Measurements from ENCODE around the gene ZNF157.
A peak's percentile ranks its signal among the peaks of the same experiment; 100 is the strongest.
"Not testable (repeated sequence)": the region's sequence is repeated elsewhere in the genome, so short reads cannot be mapped to it uniquely, and the experiment has no call there.

ZNF157 gene

GRCh38 chrX:47370278-47370677 lies at the start of gene ZNF157:
ZNF157 (plus strand) TSS chrX:47370578; CDS start chrX:47370669, 91 bp downstream.
- Histone ChIP-seq H3K4me1 (ENCODE audit: insufficient read depth, low read length) (no peaks in the 10 kb centered on the region), H3K27me3 (ENCODE audit: insufficient read depth, low read length) (no peaks in the 10 kb centered on the region), H3K9me3 (ENCODE audit: low read length) (no peaks in the 10 kb centered on the region), H3K4me3 (ENCODE audit: low read length) (no peak within 1 kb of the TSS), H2AFZ (ENCODE audit: low read depth, low read length) (no peak within 1 kb of the TSS), H3K36me3 (ENCODE audit: insufficient read depth, low read length) (no peaks in the 10 kb centered on the region)

DNA sequence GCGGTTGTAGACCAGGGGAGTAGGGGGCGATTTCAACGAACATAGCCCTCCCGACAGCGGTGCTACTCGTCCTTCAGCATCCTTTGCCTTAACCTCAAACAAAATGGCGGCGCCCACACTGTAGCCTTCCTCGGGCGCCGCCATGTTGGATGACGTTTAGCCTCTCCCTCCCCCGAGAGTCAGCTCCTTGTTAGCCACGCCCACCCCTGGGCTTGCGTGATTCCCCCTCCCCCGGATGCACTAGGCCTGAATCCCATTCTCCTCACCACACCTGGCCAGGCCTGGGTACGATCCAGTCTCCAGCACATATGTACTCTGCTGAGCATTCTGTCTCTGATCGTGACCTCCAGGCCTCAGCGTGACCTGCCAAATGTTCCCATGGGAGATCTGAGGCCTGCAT lies 49.0 kb upstream of the ZNF157 start:
- Histone ChIP-seq H3K9me3 (ENCODE audit: low read length) (no peaks in the 10 kb centered on the region), H3K36me3 (ENCODE audit: insufficient read depth, low read length) (no peaks in the 10 kb centered on the region), H3K27me3 (ENCODE audit: insufficient read depth, low read length) (no peaks in the 10 kb centered on the region), H2AFZ (ENCODE audit: low read depth, low read length) (no peak overlapping the region), H3K4me3 (ENCODE audit: low read length) (peak overlapping the region; percentile 40), H3K4me1 (ENCODE audit: insufficient read depth, low read length) (peaks cover 11% of the 10 kb centered on the region)

DNA sequence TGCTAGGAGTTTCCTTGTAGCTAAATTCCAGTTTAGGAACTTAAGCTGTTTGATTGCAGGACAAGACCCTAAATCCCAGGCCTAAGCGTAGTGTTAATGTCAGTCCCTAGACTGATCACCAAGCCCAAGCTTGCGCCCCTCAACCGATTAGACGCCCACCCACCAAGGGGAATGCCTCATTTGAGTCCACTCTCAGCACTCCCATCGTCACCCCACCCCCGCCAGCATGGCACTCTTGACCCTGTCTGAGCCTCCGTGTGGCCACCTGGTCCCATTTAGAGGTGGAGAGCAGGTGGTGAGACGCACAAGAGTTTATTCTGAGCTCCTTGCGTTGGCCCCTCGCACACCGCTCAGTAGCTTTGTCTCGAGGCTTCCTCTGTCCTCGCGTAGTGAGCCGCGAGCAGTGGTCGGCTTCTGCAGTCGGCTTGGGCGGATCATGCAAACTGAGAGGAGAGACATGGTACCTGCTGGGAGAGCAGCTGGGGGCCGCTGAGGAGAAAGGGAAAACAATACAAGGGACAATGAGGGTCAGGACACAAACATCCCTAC lies 48.5 kb upstream of the ZNF157 start:
- H3K9me3 ChIP-seq (ENCODE audit: low read length), result no peaks in the 10 kb centered on the region
- H3K4me1 ChIP-seq (ENCODE audit: insufficient read depth, low read length), result peaks cover 6% of the 10 kb centered on the region
- H3K36me3 ChIP-seq (ENCODE audit: insufficient read depth, low read length), result no peaks in the 10 kb centered on the region
- no peak overlapping the region for H2AFZ ChIP-seq (ENCODE audit: low read depth, low read length)
- peak overlapping the region; percentile 40 for H3K4me3 ChIP-seq (ENCODE audit: low read length)
- no peaks in the 10 kb centered on the region for H3K27me3 ChIP-seq (ENCODE audit: insufficient read depth, low read length)

- Histone ChIP-seq H3K4me1 (ENCODE audit: insufficient read depth, low read length) (peaks cover 7% of the 10 kb centered on the region), H3K4me3 (ENCODE audit: low read length) (no peak overlapping the region), H3K9me3 (ENCODE audit: low read length) (no peaks in the 10 kb centered on the region), H3K27me3 (ENCODE audit: insufficient read depth, low read length) (no peaks in the 10 kb centered on the region), H2AFZ (ENCODE audit: low read depth, low read length) (no peak overlapping the region), H3K36me3 (ENCODE audit: insufficient read depth, low read length) (no peaks in the 10 kb centered on the region)
Measured at GRCh38 chrX:47327902-47328301, 42.5 kb upstream of the ZNF157 start.

GRCh38 chrX:47332729-47333128 lies 37.6 kb upstream of the ZNF157 start:
- not testable (repeated sequence) for H3K27me3 ChIP-seq (ENCODE audit: insufficient read depth, low read length); H3K4me1 ChIP-seq (ENCODE audit: insufficient read depth, low read length); H2AFZ ChIP-seq (ENCODE audit: low read depth, low read length); H3K9me3 ChIP-seq (ENCODE audit: low read length); H3K36me3 ChIP-seq (ENCODE audit: insufficient read depth, low read length); H3K4me3 ChIP-seq (ENCODE audit: low read length)

GRCh38 chrX:47351706-47352105 lies 18.7 kb upstream of the ZNF157 start:
- Histone ChIP-seq H3K9me3 (ENCODE audit: low read length) (no peaks in the 10 kb centered on the region), H3K36me3 (ENCODE audit: insufficient read depth, low read length) (no peaks in the 10 kb centered on the region), H3K4me1 (ENCODE audit: insufficient read depth, low read length) (no peaks in the 10 kb centered on the region), H2AFZ (ENCODE audit: low read depth, low read length) (no peak overlapping the region), H3K4me3 (ENCODE audit: low read length) (no peak overlapping the region), H3K27me3 (ENCODE audit: insufficient read depth, low read length) (no peaks in the 10 kb centered on the region)

DNA sequence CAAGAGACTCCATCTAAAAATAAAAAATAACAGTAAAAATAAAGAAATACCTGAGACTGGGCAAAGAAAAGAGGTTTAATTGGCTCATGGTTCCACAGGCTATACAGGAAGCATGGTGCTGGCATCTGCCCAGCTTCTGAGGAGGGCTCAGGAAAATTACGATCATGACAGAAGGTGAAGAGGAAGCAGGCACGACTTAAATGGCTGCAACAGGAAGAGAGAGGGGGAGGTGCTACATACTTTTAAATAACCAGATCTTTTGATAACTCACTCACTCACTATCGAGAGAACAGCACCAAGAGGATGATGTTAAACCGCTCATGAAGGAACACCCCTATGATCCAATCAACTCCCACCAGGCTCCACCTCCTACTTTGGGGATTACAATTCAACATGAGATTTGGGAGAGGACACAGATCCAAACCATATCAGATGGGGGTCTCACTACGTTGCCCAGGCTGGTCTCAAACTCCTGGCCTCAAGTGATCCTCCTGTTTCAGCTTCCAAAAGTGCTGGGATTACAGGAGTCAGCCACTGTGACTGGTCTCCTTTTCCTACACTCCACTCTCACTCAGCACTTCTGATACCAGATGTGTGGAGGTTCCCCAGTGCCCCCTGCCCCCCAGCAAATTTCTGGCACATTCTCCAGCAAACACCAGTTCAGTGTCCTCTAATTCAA lies 11.9 kb upstream of the ZNF157 start:
- Histone ChIP-seq H3K4me3 (ENCODE audit: low read length) (no peak overlapping the region), H3K9me3 (ENCODE audit: low read length) (no peaks in the 10 kb centered on the region), H3K27me3 (ENCODE audit: insufficient read depth, low read length) (no peaks in the 10 kb centered on the region), H2AFZ (ENCODE audit: low read depth, low read length) (no peak overlapping the region), H3K36me3 (ENCODE audit: insufficient read depth, low read length) (no peaks in the 10 kb centered on the region), H3K4me1 (ENCODE audit: insufficient read depth, low read length) (no peaks in the 10 kb centered on the region)

DNA sequence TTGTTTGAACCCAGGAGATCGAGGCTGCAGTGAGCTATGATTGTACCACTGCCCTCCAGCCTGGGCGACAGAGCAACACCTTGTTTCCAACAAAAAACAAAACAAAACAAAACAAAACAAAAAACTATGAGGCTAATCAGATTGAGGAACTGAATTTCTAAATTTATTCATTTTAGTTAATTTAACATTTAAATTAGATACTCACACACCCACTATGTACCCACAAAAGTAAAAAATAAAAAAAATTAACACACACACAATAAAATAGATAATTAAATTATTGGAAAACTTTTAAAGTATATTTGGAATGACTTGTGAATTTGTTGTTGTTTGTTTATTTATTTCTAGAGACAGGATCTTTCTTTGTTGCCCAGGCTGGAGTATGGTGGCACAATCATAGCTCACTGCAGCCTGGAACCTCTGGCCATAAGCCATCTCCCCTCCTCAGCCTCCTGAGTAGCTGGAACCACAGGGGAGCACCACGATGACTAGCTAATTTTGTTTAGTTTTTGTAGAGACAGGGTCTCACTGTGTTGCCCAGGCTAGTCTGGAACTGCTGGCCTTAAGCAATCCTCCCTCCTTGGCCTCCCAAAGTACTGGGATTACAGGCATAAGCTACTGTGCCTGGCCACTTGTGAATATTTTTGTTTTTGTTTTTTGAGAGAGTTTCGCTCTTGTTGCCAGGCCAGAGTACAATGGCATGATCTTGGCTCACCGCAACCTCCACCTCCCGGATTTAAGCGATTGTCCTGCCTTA lies 9.8 kb upstream of the ZNF157 start:
- Histone ChIP-seq H3K4me1 (ENCODE audit: insufficient read depth, low read length) (no peaks in the 10 kb centered on the region), H3K27me3 (ENCODE audit: insufficient read depth, low read length) (no peaks in the 10 kb centered on the region), H3K4me3 (ENCODE audit: low read length) (no peak overlapping the region), H3K9me3 (ENCODE audit: low read length) (no peaks in the 10 kb centered on the region), H3K36me3 (ENCODE audit: insufficient read depth, low read length) (no peaks in the 10 kb centered on the region), H2AFZ (ENCODE audit: low read depth, low read length) (no peak overlapping the region)

GRCh38 chrX:47361538-47362511 lies 8.6 kb upstream of the ZNF157 start:
- peak overlapping the region; percentile 39 for H3K4me3 ChIP-seq (ENCODE audit: low read length)
- H2AFZ ChIP-seq (ENCODE audit: low read depth, low read length), result no peak overlapping the region
- H3K27me3 ChIP-seq (ENCODE audit: insufficient read depth, low read length), result no peaks in the 10 kb centered on the region
- no peaks in the 10 kb centered on the region for H3K4me1 ChIP-seq (ENCODE audit: insufficient read depth, low read length)
- no peaks in the 10 kb centered on the region for H3K9me3 ChIP-seq (ENCODE audit: low read length)
- H3K36me3 ChIP-seq (ENCODE audit: insufficient read depth, low read length), result no peaks in the 10 kb centered on the region

GRCh38 chrX:47366041-47366722 lies 4.2 kb upstream of the ZNF157 start:
- Histone ChIP-seq H3K27me3 (ENCODE audit: insufficient read depth, low read length) (no peaks in the 10 kb centered on the region), H3K36me3 (ENCODE audit: insufficient read depth, low read length) (no peaks in the 10 kb centered on the region), H3K4me1 (ENCODE audit: insufficient read depth, low read length) (no peaks in the 10 kb centered on the region), H3K4me3 (ENCODE audit: low read length) (peak overlapping the region; percentile 28), H2AFZ (ENCODE audit: low read depth, low read length) (no peak overlapping the region), H3K9me3 (ENCODE audit: low read length) (no peaks in the 10 kb centered on the region)

- Histone ChIP-seq H2AFZ (ENCODE audit: low read depth, low read length) (no peak overlapping the region), H3K27me3 (ENCODE audit: insufficient read depth, low read length) (no peaks in the 10 kb centered on the region), H3K4me3 (ENCODE audit: low read length) (no peak overlapping the region), H3K4me1 (ENCODE audit: insufficient read depth, low read length) (no peaks in the 10 kb centered on the region), H3K9me3 (ENCODE audit: low read length) (no peaks in the 10 kb centered on the region), H3K36me3 (ENCODE audit: insufficient read depth, low read length) (no peaks in the 10 kb centered on the region)
Measured at GRCh38 chrX:47373198-47373597, 2.8 kb downstream of the ZNF157 start.

GRCh38 chrX:47380268-47380667 lies 9.9 kb downstream of the ZNF157 start:
- H3K36me3 ChIP-seq (ENCODE audit: insufficient read depth, low read length), result no peaks in the 10 kb centered on the region
- H3K4me1 ChIP-seq (ENCODE audit: insufficient read depth, low read length), result no peaks in the 10 kb centered on the region
- no peak overlapping the region for H3K4me3 ChIP-seq (ENCODE audit: low read length)
- no peak overlapping the region for H2AFZ ChIP-seq (ENCODE audit: low read depth, low read length)
- no peaks in the 10 kb centered on the region for H3K9me3 ChIP-seq (ENCODE audit: low read length)
- no peaks in the 10 kb centered on the region for H3K27me3 ChIP-seq (ENCODE audit: insufficient read depth, low read length)

All from neuron (in vitro differentiated cells).